ENCODE data around the gene CAMTA1.

GRCh38 chr1:7524341-7525337 lies 739.4 kb downstream of the CAMTA1 start:
- TF ChIP-seq CTCF (IDR thresholded peaks at IDR 0.05; ENCODE audit: borderline replicate concordance, extremely low read depth, low read length, poor library complexity, severe bottlenecking): no peak
- TF ChIP-seq EZH2 (IDR thresholded peaks at IDR 0.05; ENCODE audit: borderline replicate concordance, low read depth, low read length, severe bottlenecking): no peak

Measured in DND-41 (cell line).